ENCODE measurements around the gene JPH3. TPM values are rescaled to one million over a fixed set of nuclear protein-coding genes. Genes with fewer than 3 reads are reported as not detected.

Gene JPH3
- polyA plus RNA-seq (2011; rRNA removed): 0.02 TPM in 1 of 2 replicates, not detected in the other
- not detected in 2 replicates for polyA minus RNA-seq (2011; rRNA and poly(A)+ RNA removed)

- ChIA-PET POLR2A (no interaction called here), CTCF (no interaction called here)
- Histone ChIP-seq H3K4me3 (ENCODE audit: low read depth, low read length) (no peak within 1 kb of the TSS), H3K27ac (ENCODE audit: low read depth, low read length) (no peak within 1 kb of the TSS), H3K27me3 (ENCODE audit: control insufficient read depth, insufficient read depth, low read length) (peaks cover 66% of the 10 kb centered on the region), H3K9me3 (ENCODE audit: control insufficient read depth, insufficient read depth, low read length) (peaks cover 7% of the 10 kb centered on the region)
- DNase-seq (ENCODE audit: low read depth, low spot score): no peak
- no peak for TF ChIP-seq CTCF (IDR thresholded peaks at IDR 0.05; ENCODE audit: low read depth, low read length)
Observed at GRCh38 chr16:87602001-87602775, at the start of gene JPH3. JPH3 (plus strand) TSS chr16:87602508; CDS start chr16:87603147, 639 bp downstream.

- CTCF ChIA-PET: no interaction called here
- H3K27me3 ChIP-seq (ENCODE audit: control insufficient read depth, insufficient read depth, low read length): peaks cover 20% of the 10 kb centered on the region
Observed at GRCh38 chr16:87552772-87553573, 49.3 kb upstream of the JPH3 start.

DNA sequence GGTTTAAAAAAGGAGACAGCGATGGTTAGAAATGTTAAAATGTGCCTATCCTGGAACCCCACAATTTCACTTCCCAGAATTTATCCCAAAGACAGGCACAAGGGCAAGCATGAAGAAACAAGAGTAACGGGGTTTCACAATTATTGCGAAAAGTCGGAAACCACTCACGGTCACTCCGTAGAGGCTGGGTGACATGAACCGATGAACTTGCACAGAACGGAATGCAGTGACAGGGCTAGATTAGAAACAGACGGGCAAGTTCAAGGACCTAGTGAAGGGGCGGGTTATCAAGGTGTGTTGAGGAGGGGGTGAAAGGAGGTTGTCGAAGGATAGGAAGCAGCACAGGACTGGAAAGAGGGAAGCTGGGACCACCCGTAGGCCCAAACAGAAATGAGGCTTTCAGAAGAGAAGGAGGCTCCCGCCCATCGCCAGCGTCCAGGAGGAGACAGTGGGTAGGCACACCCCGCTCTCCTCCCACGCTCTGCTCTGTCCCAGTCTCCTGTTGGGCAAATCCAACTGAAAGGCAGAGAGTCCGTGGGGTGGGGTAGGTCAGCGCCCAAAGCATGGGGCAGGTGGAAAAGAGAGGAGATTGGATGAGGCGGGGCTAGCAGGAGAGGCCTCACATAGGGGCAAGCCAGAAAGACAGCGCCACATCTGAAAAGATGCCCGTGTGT, 47.4 kb upstream of the JPH3 start:
- no peak overlapping the region for H3K27ac ChIP-seq (ENCODE audit: low read depth, low read length)

More at GRCh38 chr16:87552772-87553573, 49.3 kb upstream of the JPH3 start:
- Histone ChIP-seq H3K27ac (ENCODE audit: low read depth, low read length) (no peak overlapping the region), H3K4me3 (ENCODE audit: low read depth, low read length) (no peak overlapping the region), H3K9me3 (ENCODE audit: control insufficient read depth, insufficient read depth, low read length) (no peaks in the 10 kb centered on the region; the same call in 1 of the 2 replicates)
- no peak for TF ChIP-seq CTCF (IDR thresholded peaks at IDR 0.05; ENCODE audit: low read depth, low read length)
- POLR2A ChIA-PET: no interaction called here
- no peak for DNase-seq (ENCODE audit: low read depth, low spot score)

GRCh38 chr16:87555647-87556046, 46.7 kb upstream of the JPH3 start:
- POLR2A ChIA-PET: no interaction called here
- CTCF ChIA-PET: no interaction called here
- no peak for DNase-seq (ENCODE audit: low read depth, low spot score)
- peaks cover 7% of the 10 kb centered on the region; the same call in 1 of the 2 replicates for H3K9me3 ChIP-seq (ENCODE audit: control insufficient read depth, insufficient read depth, low read length)
- H3K27me3 ChIP-seq (ENCODE audit: control insufficient read depth, insufficient read depth, low read length): peaks cover 22% of the 10 kb centered on the region
- TF ChIP-seq CTCF (IDR thresholded peaks at IDR 0.05; ENCODE audit: low read depth, low read length): no peak
- H3K4me3 ChIP-seq (ENCODE audit: low read depth, low read length): no peak overlapping the region
- no peak overlapping the region for H3K27ac ChIP-seq (ENCODE audit: low read depth, low read length)

More for the DNA sequence above, 47.4 kb upstream of the JPH3 start:
- peaks cover 20% of the 10 kb centered on the region for H3K27me3 ChIP-seq (ENCODE audit: control insufficient read depth, insufficient read depth, low read length)
- POLR2A ChIA-PET: no interaction called here
- no peak for TF ChIP-seq CTCF (IDR thresholded peaks at IDR 0.05; ENCODE audit: low read depth, low read length)
- no peak overlapping the region for H3K4me3 ChIP-seq (ENCODE audit: low read depth, low read length)
- DNase-seq (ENCODE audit: low read depth, low spot score): no peak
- H3K9me3 ChIP-seq (ENCODE audit: control insufficient read depth, insufficient read depth, low read length): no peaks in the 10 kb centered on the region; the same call in 1 of the 2 replicates
- CTCF ChIA-PET: interaction anchor here (0.6 kb wide), 1 partner anchor 33 kb away, joined by 4 read pairs; no protein-coding TSS in a partner anchor
